Gastrocnemius medialis (tissue), 4 donors: ENCODE data around the gene SPTBN4. TPM values are rescaled to one million over a fixed set of nuclear protein-coding genes. Genes with fewer than 3 reads are reported as not detected.

ENCODE experiments used
- ATAC-seq, 2 donors: fragments of 150-250 bp; one replicate each; pipeline ENCODE4 v1.9.1; 2016
- DNase-seq, 2 donors: peaks; one replicate each; pipeline ENCODE4 v3.0.0-alpha.2; 2019
- H3K27ac ChIP-seq, 4 donors: fragments of 200-600 bp; sonication (generic); 1 replicate in 1 of 4; 2 replicates in 3 of 4; pipeline ENCODE4 v1.5.1; 2016 to 2018; ENCODE audit warnings: mild to moderate bottlenecking in 2 of 4, moderate library complexity in 1 of 4
- H3K27me3 ChIP-seq, 3 donors: fragments of 200-600 bp; sonication (generic) in 2 of 3; 1 replicate in 1 of 3; 2 replicates in 2 of 3; pipeline versions ENCODE4 v1.5.1 to v1.6.0; 2016 to 2019; ENCODE audit warnings: mild to moderate bottlenecking in 1 of 3, moderate library complexity in 1 of 3
- H3K36me3 ChIP-seq, 2 donors: fragments of 200-600 bp; sonication (generic) in 1 of 2; one replicate each; pipeline ENCODE4 v1.5.1; 2017 to 2018
- H3K4me1 ChIP-seq, 2 donors: fragments of 200-600 bp; sonication (generic) in 1 of 2; one replicate each; pipeline ENCODE4 v1.5.1; 2016 to 2017; ENCODE audit warnings: mild to moderate bottlenecking in 2 of 2
- H3K4me3 ChIP-seq, 4 donors: fragments of 200-600 bp; sonication (generic) in 3 of 4; 1 replicate in 1 of 4; 2 replicates in 3 of 4; pipeline ENCODE4 v1.5.1; 2016 to 2019; ENCODE audit warnings: mild to moderate bottlenecking in 2 of 4
- H3K9me3 ChIP-seq, 3 donors: fragments of 200-600 bp; sonication (generic) in 2 of 3; 1 replicate in 1 of 3; 2 replicates in 2 of 3; pipeline ENCODE4 v1.5.1; 2016 to 2019
- POLR2A ChIP-seq, 2 donors: fragments of 450-650 bp; IDR thresholded peaks; one replicate each; pipeline ENCODE4 v1.6.1; 2017; ENCODE audit warnings: antibody characterized with exemption in 2 of 2, mild to moderate bottlenecking in 2 of 2, moderate library complexity in 2 of 2
- in situ Hi-C, 4 donors: fragments of 200-750 bp; cut with MboI; loops; one replicate each; pipeline versions ENCODE4 v1.15.0 to v1.8.0; 2017; ENCODE audit warnings: low sequenced_read_pairs in 4 of 4
- intact Hi-C: fragments of 100-400 bp; cut with DNase I; formaldehyde crosslinking; loops from one replicate; pipeline ENCODE4 v1.15.1; 2023; ENCODE audit warnings: low total_unique reads
- total RNA-seq, 4 donors: library from RNA; depleted of rRNA; stranded (reverse); fragments of >200 nt; gene quantifications; one replicate each; pipeline versions ENCODE4 v1.1.0 to v1.2.3, GENCODE V29; 2016
- TF ChIP-seq, protein P1 (sequence below), 5 experiments: fragments of 450-650 bp in 3 of 5; fragments of 200-600 bp in 2 of 5; sonication (generic) in 2 of 5; IDR thresholded peaks in 4 of 5; conservative IDR thresholded peaks in 1 of 5; 1 replicate in 4 of 5; 2 replicates in 1 of 5; pipeline ENCODE4 v1.5.1; 2016 to 2019; ENCODE audit warnings: antibody characterized with exemption in 5 of 5, mild to moderate bottlenecking in 3 of 5, moderate library complexity in 3 of 5

Gene SPTBN4
- total RNA-seq, 4 donors from 2014 or later, result 0.86 to 5.9 (median 2.4) TPM

DNA sequence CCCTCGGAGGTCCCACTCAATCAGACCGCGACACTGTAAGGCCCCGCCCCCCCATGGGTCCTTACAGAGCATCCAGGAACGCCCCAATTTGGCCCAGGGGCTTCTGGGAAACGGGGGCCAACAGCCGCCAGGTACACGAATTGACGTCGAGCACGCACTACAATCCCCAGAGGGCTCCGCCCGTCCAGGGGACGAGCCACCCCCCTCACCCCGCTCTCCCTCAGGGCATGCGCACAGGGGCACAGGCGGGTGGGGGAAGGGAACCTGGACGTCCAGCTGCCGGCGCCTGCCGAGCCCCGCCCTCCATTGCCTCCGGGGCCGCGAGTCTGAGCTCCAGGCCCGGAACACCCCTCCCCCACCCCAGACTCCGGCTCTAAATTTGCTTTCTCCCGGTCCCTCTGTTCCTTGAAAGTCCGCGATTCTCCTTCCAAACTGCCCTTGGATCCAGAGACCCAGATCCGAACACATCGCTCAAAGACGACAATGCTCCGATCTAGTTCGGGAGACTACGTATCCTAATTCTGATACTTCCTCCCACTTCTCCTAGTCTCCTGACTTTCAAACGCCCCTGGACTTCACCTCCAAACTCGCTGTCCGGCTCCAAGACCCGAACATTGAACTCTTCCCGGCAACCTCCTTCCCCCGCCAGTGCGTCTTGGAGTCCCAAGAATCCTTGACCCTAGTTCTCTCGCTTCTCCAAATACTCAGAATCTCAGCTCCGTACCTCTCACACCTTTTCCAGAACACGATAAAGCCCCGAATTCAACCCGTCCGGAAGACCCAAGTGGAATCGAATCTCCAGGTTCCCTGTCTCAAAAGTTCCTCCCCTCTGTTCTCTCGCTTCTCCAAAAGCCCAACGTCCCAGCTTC, 23.4 kb upstream of the SPTBN4 start:
- ATAC-seq (peak; percentile 80 to 83), DNase-seq (peak; percentile 99 to 100)
- peak overlapping the region; percentile 77 to 98 (median 92) for H3K4me3 ChIP-seq
- H3K4me1 ChIP-seq, result peaks cover 15 to 24% of the 10 kb centered on the region in 2 donors
- in situ Hi-C loops, result no loop called here
- peaks cover 0 to 29% of the 10 kb centered on the region in 2 donors for H3K36me3 ChIP-seq
- no peaks in the 10 kb centered on the region for H3K27me3 ChIP-seq
- H3K9me3 ChIP-seq, result no peaks in the 10 kb centered on the region
- intact Hi-C loops, result loop anchor here (1.0 to 10.0 kb wide), 3 partner anchors 10 to 271 kb away; partner anchors contain the start of genes C19orf47, COQ8B, ITPKC and PLD3
- TF ChIP-seq, protein P1, sequence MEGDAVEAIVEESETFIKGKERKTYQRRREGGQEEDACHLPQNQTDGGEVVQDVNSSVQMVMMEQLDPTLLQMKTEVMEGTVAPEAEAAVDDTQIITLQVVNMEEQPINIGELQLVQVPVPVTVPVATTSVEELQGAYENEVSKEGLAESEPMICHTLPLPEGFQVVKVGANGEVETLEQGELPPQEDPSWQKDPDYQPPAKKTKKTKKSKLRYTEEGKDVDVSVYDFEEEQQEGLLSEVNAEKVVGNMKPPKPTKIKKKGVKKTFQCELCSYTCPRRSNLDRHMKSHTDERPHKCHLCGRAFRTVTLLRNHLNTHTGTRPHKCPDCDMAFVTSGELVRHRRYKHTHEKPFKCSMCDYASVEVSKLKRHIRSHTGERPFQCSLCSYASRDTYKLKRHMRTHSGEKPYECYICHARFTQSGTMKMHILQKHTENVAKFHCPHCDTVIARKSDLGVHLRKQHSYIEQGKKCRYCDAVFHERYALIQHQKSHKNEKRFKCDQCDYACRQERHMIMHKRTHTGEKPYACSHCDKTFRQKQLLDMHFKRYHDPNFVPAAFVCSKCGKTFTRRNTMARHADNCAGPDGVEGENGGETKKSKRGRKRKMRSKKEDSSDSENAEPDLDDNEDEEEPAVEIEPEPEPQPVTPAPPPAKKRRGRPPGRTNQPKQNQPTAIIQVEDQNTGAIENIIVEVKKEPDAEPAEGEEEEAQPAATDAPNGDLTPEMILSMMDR (IDR thresholded peaks at IDR 0.05 in 4 of 5, conservative IDR thresholded peaks at IDR 0.05 in 1 of 5), result no peak
- peak; percentile 68 to 76 for TF ChIP-seq POLR2A (IDR thresholded peaks at IDR 0.05)
- peak overlapping the region; percentile 96 to 99 (median 99) for H3K27ac ChIP-seq

DNA sequence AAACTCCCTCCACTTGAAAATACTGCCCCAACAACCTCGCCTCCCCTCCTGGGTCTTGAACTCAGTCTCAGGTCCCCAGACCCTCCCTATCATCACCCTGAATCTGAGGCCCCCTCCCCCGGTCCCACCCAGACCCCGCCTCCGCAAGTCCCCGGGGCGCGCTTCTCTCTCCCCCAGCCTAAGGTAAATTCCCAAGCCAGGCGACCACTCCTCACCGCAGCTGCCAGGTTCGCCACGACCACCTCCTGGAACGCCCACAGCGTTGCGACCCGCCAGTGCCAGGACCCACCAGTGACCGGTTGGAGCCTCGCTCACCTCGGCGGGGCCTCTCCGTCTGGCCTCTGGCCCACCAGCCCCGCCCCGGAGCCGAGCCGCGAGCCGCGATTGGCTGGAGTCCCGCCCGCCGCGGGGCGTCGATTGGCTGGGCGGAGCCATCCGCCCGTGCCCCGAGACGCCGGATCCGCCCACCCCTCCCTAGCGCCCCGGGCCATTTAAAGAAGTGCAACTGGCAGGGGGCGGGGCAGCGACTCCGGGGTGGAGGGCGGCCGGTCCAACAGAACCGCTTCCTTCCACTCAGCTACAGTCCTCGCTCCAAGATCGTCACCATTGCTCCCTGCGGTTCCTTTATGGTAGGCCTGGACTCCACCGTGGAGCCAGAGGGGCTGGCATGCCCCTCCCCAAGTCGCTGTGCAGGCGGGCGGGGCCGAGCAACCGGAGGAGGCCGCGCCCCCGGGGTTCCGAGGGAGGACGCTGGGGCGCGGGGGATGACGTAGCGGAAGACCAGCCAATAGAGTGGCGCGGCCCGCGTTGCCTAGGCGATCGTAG, 22.6 kb upstream of the SPTBN4 start, which contains the start of gene SERTAD3:
Gene SERTAD3 (minus strand): TSS at position 336 of the 825 bp plus-strand sequence. CDS start 2,255 bp downstream, outside the sequence.
- TF ChIP-seq, protein P1 (IDR thresholded peaks at IDR 0.05 in 4 of 5, conservative IDR thresholded peaks at IDR 0.05 in 1 of 5), result no peak
- TF ChIP-seq POLR2A (IDR thresholded peaks at IDR 0.05), result peak; percentile 99
- Histone ChIP-seq H3K27ac (peak within 1 kb of the TSS; percentile 96 to 99 (median 99)), H3K4me3 (peak within 1 kb of the TSS; percentile 77 to 98 (median 92)), H3K27me3 (no peaks in the 10 kb centered on the region), H3K36me3 (peaks cover 0 to 29% of the 10 kb centered on the region in 2 donors), H3K4me1 (peaks cover 15 to 24% of the 10 kb centered on the region in 2 donors), H3K9me3 (no peaks in the 10 kb centered on the region)
- peak; percentile 95 to 97 for DNase-seq
- in situ Hi-C loops, result no loop called here
- intact Hi-C loops, result loop anchor here (1.0 to 10.0 kb wide), 5 partner anchors 11 to 271 kb away; partner anchors contain the start of genes BLVRB, C19orf47, COQ8B and ITPKC
- ATAC-seq, result peak; percentile 72 to 73

DNA sequence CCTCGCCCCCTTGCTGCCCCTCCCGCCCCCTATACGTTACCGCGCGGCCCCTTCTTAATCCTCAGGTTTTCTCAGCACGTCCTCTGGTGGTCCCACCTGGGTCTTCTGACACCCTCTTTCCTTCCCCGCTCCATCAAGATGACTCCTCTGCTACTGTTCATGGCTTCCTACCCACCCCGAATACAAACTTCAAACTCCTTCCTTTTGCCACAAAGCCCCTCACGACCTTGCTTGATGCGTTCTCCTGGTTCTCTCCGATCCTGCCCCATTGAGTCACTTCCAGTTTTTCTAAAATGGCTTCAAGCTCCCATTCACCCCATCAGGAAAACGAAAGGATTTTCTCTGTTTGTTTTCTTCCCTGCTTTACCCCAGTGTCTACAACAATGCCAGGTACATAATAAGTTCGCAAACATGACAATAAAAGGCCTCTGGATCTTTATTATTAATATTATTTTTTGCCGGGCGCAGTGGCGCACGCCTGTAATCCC, 21.9 kb upstream of the SPTBN4 start:
- no peak for DNase-seq
- H3K4me1 ChIP-seq, result peaks cover 15 to 24% of the 10 kb centered on the region in 2 donors
- no peak for ATAC-seq
- H3K27me3 ChIP-seq, result no peaks in the 10 kb centered on the region
- no peaks in the 10 kb centered on the region for H3K9me3 ChIP-seq
- intact Hi-C loops (loop anchor here (1.0 to 10.0 kb wide), 3 partner anchors 20 to 270 kb away; partner anchors contain the start of genes BLVRB, COQ8B and ITPKC), in situ Hi-C loops (no loop called here)
- H3K27ac ChIP-seq, result peak overlapping the region; percentile 96 to 99 (median 99)
- H3K4me3 ChIP-seq, result peak overlapping the region; percentile 77 to 98 (median 92)
- peaks cover 0 to 29% of the 10 kb centered on the region in 2 donors for H3K36me3 ChIP-seq
- no peak for TF ChIP-seq POLR2A (IDR thresholded peaks at IDR 0.05)
- TF ChIP-seq, protein P1 (IDR thresholded peaks at IDR 0.05 in 4 of 5, conservative IDR thresholded peaks at IDR 0.05 in 1 of 5), result peak in 2 of 5 experiments; percentile 16 to 22

DNA sequence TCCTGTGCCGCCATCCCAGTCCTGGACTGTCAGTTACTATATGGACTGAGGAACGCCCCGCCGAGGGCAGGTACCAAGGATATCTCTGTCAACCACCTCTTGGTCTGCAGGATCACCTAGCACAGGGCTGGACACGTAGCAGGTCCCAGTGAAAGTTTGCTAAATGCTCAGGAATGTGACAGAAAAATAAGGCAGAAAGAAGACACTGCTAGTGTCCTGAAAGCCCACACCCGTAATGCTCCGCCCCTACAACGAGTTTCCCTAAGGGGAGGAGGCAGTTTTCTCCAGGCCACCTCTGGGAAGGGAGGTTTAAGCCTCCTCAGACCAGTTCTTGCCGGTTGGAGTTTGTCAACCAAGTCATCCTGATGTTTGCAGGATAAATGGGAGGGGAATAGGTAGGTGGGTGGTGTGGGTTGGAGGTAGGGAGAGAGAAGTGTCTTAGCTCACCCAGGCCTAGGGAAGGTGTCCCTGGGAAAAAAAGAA, 21.0 kb upstream of the SPTBN4 start:
- Histone ChIP-seq H3K9me3 (no peaks in the 10 kb centered on the region), H3K4me1 (peaks cover 15 to 24% of the 10 kb centered on the region in 2 donors), H3K27me3 (no peaks in the 10 kb centered on the region), H3K4me3 (no peak overlapping the region), H3K36me3 (peaks cover 0 to 26% of the 10 kb centered on the region in 2 donors), H3K27ac (peak overlapping the region in 1 of 4 donors; percentile 28)
- DNase-seq (no peak), ATAC-seq (no peak)
- TF ChIP-seq, protein P1 (IDR thresholded peaks at IDR 0.05 in 4 of 5, conservative IDR thresholded peaks at IDR 0.05 in 1 of 5), result no peak
- no peak for TF ChIP-seq POLR2A (IDR thresholded peaks at IDR 0.05)
- in situ Hi-C loops (no loop called here), intact Hi-C loops (loop anchor here (10.0 kb wide), 1 partner anchor 269 kb away; the partner anchor contains the start of genes COQ8B and ITPKC)
